ENCODE results near the gene LRCH4. TPM values are rescaled to one million over a fixed set of nuclear protein-coding genes. Genes with fewer than 3 reads are reported as not detected.

LRCH4 gene
- total RNA-seq, 1 experiment from 2014 or later = 29.0 TPM

GRCh38 chr7:100575206-100575631, 10.7 kb downstream of the LRCH4 start:
- H3K36me3 Mint-ChIP-seq (ENCODE audit: insufficient read depth, unreplicated experiment) = peaks cover 21% of the 10 kb centered on the region
- BruUV-seq (replicated peaks) = no TSS peak
- TF ChIP-seq CTCF (IDR thresholded peaks at IDR 0.05; ENCODE audit: unreplicated experiment) = no peak
- H3K27ac Mint-ChIP-seq (ENCODE audit: unreplicated experiment) = no peak overlapping the region
- H3K4me1 Mint-ChIP-seq (ENCODE audit: low read depth, unreplicated experiment) = no peaks in the 10 kb centered on the region
- no peak overlapping the region for H3K4me3 Mint-ChIP-seq (ENCODE audit: low read depth, unreplicated experiment)
- CTCF ChIA-PET = no interaction called here
- DNase-seq = no peak
- intact Hi-C loops (cut with micrococcal nuclease; ENCODE audit: unreplicated experiment) = no loop called here
- no peaks in the 10 kb centered on the region for H3K27me3 Mint-ChIP-seq (ENCODE audit: unreplicated experiment)
- no peaks in the 10 kb centered on the region for H3K9me3 Mint-ChIP-seq (ENCODE audit: low read depth, unreplicated experiment)

GRCh38 chr7:100574362-100575205, 11.3 kb downstream of the LRCH4 start:
- no peak for DNase-seq
- no peak overlapping the region for H3K4me3 Mint-ChIP-seq (ENCODE audit: low read depth, unreplicated experiment)
- no peaks in the 10 kb centered on the region for H3K27me3 Mint-ChIP-seq (ENCODE audit: unreplicated experiment)
- no peaks in the 10 kb centered on the region for H3K9me3 Mint-ChIP-seq (ENCODE audit: low read depth, unreplicated experiment)
- H3K36me3 Mint-ChIP-seq (ENCODE audit: insufficient read depth, unreplicated experiment) = peaks cover 27% of the 10 kb centered on the region
- H3K27ac Mint-ChIP-seq (ENCODE audit: unreplicated experiment) = no peak overlapping the region
- H3K4me1 Mint-ChIP-seq (ENCODE audit: low read depth, unreplicated experiment) = no peaks in the 10 kb centered on the region
- intact Hi-C loops (cut with micrococcal nuclease; ENCODE audit: unreplicated experiment) = no loop called here
- TF ChIP-seq CTCF (IDR thresholded peaks at IDR 0.05; ENCODE audit: unreplicated experiment) = no peak
- CTCF ChIA-PET = no interaction called here
- no TSS peak for BruUV-seq (replicated peaks)

- intact Hi-C loops (cut with micrococcal nuclease; ENCODE audit: unreplicated experiment) = no loop called here
- BruUV-seq (replicated peaks) = no TSS peak
- peaks cover 35% of the 10 kb centered on the region for H3K36me3 Mint-ChIP-seq (ENCODE audit: insufficient read depth, unreplicated experiment)
- CTCF ChIA-PET = no interaction called here
- H3K9me3 Mint-ChIP-seq (ENCODE audit: low read depth, unreplicated experiment) = no peaks in the 10 kb centered on the region
- no peaks in the 10 kb centered on the region for H3K27me3 Mint-ChIP-seq (ENCODE audit: unreplicated experiment)
- no peak for DNase-seq
- H3K4me1 Mint-ChIP-seq (ENCODE audit: low read depth, unreplicated experiment) = peaks cover 5% of the 10 kb centered on the region
- no peak within 1 kb of the TSS for H3K4me3 Mint-ChIP-seq (ENCODE audit: low read depth, unreplicated experiment)
- no peak within 1 kb of the TSS for H3K27ac Mint-ChIP-seq (ENCODE audit: unreplicated experiment)
- TF ChIP-seq CTCF (IDR thresholded peaks at IDR 0.05; ENCODE audit: unreplicated experiment) = no peak
Observed at GRCh38 chr7:100573691-100574361, 12.1 kb downstream of the LRCH4 start, which contains the start of gene SAP25. SAP25 (minus strand) TSS chr7:100573900; CDS start chr7:100573742, 158 bp downstream.

- CTCF ChIA-PET = interaction anchor here (0.6 kb wide), 1 partner anchor 556 kb away, joined by 4 read pairs; no protein-coding TSS in a partner anchor
- H3K36me3 Mint-ChIP-seq (ENCODE audit: insufficient read depth, unreplicated experiment) = peaks cover 40% of the 10 kb centered on the region
- no peak overlapping the region for H3K4me3 Mint-ChIP-seq (ENCODE audit: low read depth, unreplicated experiment)
- H3K9me3 Mint-ChIP-seq (ENCODE audit: low read depth, unreplicated experiment) = no peaks in the 10 kb centered on the region
- H3K27ac Mint-ChIP-seq (ENCODE audit: unreplicated experiment) = no peak overlapping the region
- no TSS peak for BruUV-seq (replicated peaks)
- H3K27me3 Mint-ChIP-seq (ENCODE audit: unreplicated experiment) = no peaks in the 10 kb centered on the region
- intact Hi-C loops (cut with micrococcal nuclease; ENCODE audit: unreplicated experiment) = no loop called here
- H3K4me1 Mint-ChIP-seq (ENCODE audit: low read depth, unreplicated experiment) = peaks cover 11% of the 10 kb centered on the region
- no peak for DNase-seq
- TF ChIP-seq CTCF (IDR thresholded peaks at IDR 0.05; ENCODE audit: unreplicated experiment) = no peak
Observed at GRCh38 chr7:100572949-100573675, 12.8 kb downstream of the LRCH4 start.
